GM23338 (cell line): ENCODE data around the gene TUBB. TPM values are rescaled to one million over a fixed set of nuclear protein-coding genes. Genes with fewer than 3 reads are reported as not detected.

ENCODE experiments used
- ATAC-seq: fragments of 200-7000 bp; cut with Tn5 transposase; 3 replicates; pipeline ENCODE4 v1.9.1; 2020
- DNase-seq: peaks from one replicate; pipeline ENCODE4 v3.0.0-alpha.2; 2015; ENCODE audit warnings: low spot score
- H2AFZ ChIP-seq: fragments of 200-600 bp; sonication (generic); 2 replicates; pipeline ENCODE4 v1.8.0; 2016; ENCODE audit warnings: antibody characterized with exemption, mild to moderate bottlenecking, moderate library complexity
- H3F3A ChIP-seq: fragments of 200-600 bp; sonication (generic); replicated peaks from 2 replicates; pipeline ENCODE4 v1.8.0; 2017; ENCODE audit warnings: antibody characterized with exemption, mixed run types, low read depth
- H3K27ac ChIP-seq: fragments of 200-600 bp; sonication (generic); 2 replicates; pipeline ENCODE4 v1.6.1; 2016; ENCODE audit warnings: low read depth
- H3K27me3 ChIP-seq: fragments of 200-600 bp; sonication (generic); 2 replicates; pipeline ENCODE4 v1.8.0; 2016; ENCODE audit warnings: mild to moderate bottlenecking, mixed run types, moderate library complexity; ENCODE audit not compliant: insufficient read depth
- H3K36me3 ChIP-seq: fragments of 200-600 bp; sonication (generic); 2 replicates; pipeline ENCODE4 v1.8.0; 2016; ENCODE audit warnings: mild to moderate bottlenecking; ENCODE audit not compliant: insufficient read depth
- H3K4me1 ChIP-seq: fragments of 200-600 bp; sonication (generic); 2 replicates; pipeline ENCODE4 v1.8.0; 2016; ENCODE audit warnings: mild to moderate bottlenecking, moderate library complexity; ENCODE audit not compliant: insufficient read depth
- H3K4me2 ChIP-seq: fragments of 200-600 bp; sonication (generic); 2 replicates; pipeline ENCODE4 v1.7.1; 2017; ENCODE audit warnings: mixed run types
- H3K4me3 ChIP-seq: fragments of 200-600 bp; sonication (generic); 2 replicates; pipeline ENCODE4 v1.6.1; 2016; ENCODE audit warnings: mixed run types
- H3K79me2 ChIP-seq: fragments of 200-600 bp; sonication (generic); replicated peaks from 2 replicates; pipeline ENCODE4 v1.8.0; 2017; ENCODE audit warnings: mild to moderate bottlenecking; ENCODE audit not compliant: insufficient read depth
- H3K9me2 ChIP-seq: fragments of 200-600 bp; sonication (generic); 2 replicates; pipeline ENCODE4 v1.8.0; 2017; ENCODE audit not compliant: insufficient read depth
- H4K20me1 ChIP-seq: fragments of 200-600 bp; sonication (generic); replicated peaks from 2 replicates; pipeline ENCODE4 v1.8.0; 2017; ENCODE audit warnings: mild to moderate bottlenecking; ENCODE audit not compliant: insufficient read depth
- H3K27ac Mint-ChIP-seq: 2 replicates; pipeline ENCODE4 v1.8.0; 2020; ENCODE audit warnings: inconsistent platforms, mild to moderate bottlenecking, moderate library complexity, mixed read lengths
- H3K27me3 Mint-ChIP-seq: 3 replicates; pipeline ENCODE4 v1.8.0; 2022; ENCODE audit warnings: low read depth, mild to moderate bottlenecking, moderate library complexity, mixed read lengths, inconsistent platforms; ENCODE audit not compliant: insufficient read depth, poor library complexity
- H3K36me3 Mint-ChIP-seq: 3 replicates; pipeline ENCODE4 v1.8.0; 2021; ENCODE audit warnings: low read depth, mild to moderate bottlenecking, inconsistent platforms, moderate library complexity, mixed read lengths
- H3K4me1 Mint-ChIP-seq: 3 replicates; pipeline ENCODE4 v1.8.0; 2020; ENCODE audit warnings: mild to moderate bottlenecking, inconsistent platforms, mixed read lengths
- H3K4me3 Mint-ChIP-seq: 3 replicates; pipeline ENCODE4 v1.8.0; 2021; ENCODE audit warnings: moderate library complexity, mild to moderate bottlenecking, inconsistent platforms, mixed read lengths
- H3K9me3 Mint-ChIP-seq: 3 replicates; pipeline ENCODE4 v1.8.0; 2020; ENCODE audit warnings: moderate library complexity, mild to moderate bottlenecking, inconsistent platforms, mixed read lengths
- CREB1 ChIP-seq: fragments of 250-450 bp; sonication (Bioruptor Pico); IDR thresholded peaks from 2 replicates; pipeline ENCODE4 v1.5.0; 2020; ENCODE audit warnings: low read depth, mild to moderate bottlenecking, moderate library complexity
- CTCF ChIP-seq, 2 experiments: fragments of 200-600 bp in 1 of 2; sonication (generic) in 1 of 2; conservative IDR thresholded peaks; 2 replicates each; pipeline versions ENCODE4 v1.5.1 to v1.6.1; 2016 to 2017; ENCODE audit warnings: antibody characterized with exemption in 2 of 2, low read depth in 2 of 2, mild to moderate bottlenecking in 2 of 2, moderate library complexity in 1 of 2
- ETS1 ChIP-seq: IDR thresholded peaks from 2 replicates; pipeline ENCODE4 v1.6.1; 2016; ENCODE audit warnings: antibody characterized with exemption
- EZH2 ChIP-seq: fragments of 200-600 bp; sonication (generic); IDR thresholded peaks from one replicate; pipeline ENCODE4 v1.8.0; 2017; ENCODE audit warnings: antibody characterized with exemption, mild to moderate bottlenecking, low read depth; ENCODE audit not compliant: unreplicated experiment
- EZH2phosphoT487 ChIP-seq: fragments of 200-600 bp; sonication (generic); IDR thresholded peaks from one replicate; pipeline ENCODE4 v1.8.1; 2018; ENCODE audit warnings: antibody characterized with exemption; ENCODE audit not compliant: unreplicated experiment
- JUNB ChIP-seq: IDR thresholded peaks from one replicate; pipeline ENCODE4 v1.6.1; 2016; ENCODE audit warnings: antibody characterized with exemption; ENCODE audit not compliant: unreplicated experiment
- NANOG ChIP-seq: IDR thresholded peaks from 2 replicates; pipeline ENCODE4 v1.6.1; 2016; ENCODE audit warnings: antibody characterized with exemption, borderline replicate concordance
- POLR2AphosphoS5 ChIP-seq: IDR thresholded peaks from 2 replicates; pipeline ENCODE4 v1.6.1; 2016; ENCODE audit warnings: antibody characterized with exemption, low read depth
- REST ChIP-seq: IDR thresholded peaks from one replicate; pipeline ENCODE4 v1.6.1; 2018; ENCODE audit warnings: antibody characterized with exemption; ENCODE audit not compliant: unreplicated experiment
- STAT1 ChIP-seq: IDR thresholded peaks from one replicate; pipeline ENCODE4 v1.6.1; 2016; ENCODE audit warnings: antibody characterized with exemption; ENCODE audit not compliant: unreplicated experiment
- ZNF114 ChIP-seq: fragments of 250-450 bp; sonication (Bioruptor Pico); IDR thresholded peaks from 2 replicates; pipeline ENCODE4 v1.5.0; 2020; ENCODE audit warnings: mild to moderate bottlenecking, moderate library complexity
- ZNF462 ChIP-seq: fragments of 250-450 bp; sonication (Bioruptor Pico); IDR thresholded peaks from 2 replicates; pipeline ENCODE4 v1.5.0; 2020; ENCODE audit warnings: mild to moderate bottlenecking, moderate library complexity
- polyA plus RNA-seq: library from polyadenylated mRNA; unstranded; fragments of >200 nt; fragmentation: Nextera tagmentation; extraction: Ambion mirVana; gene quantifications from 2 replicates; pipeline ENCODE4 v1.2.1, GENCODE V29; 2016
- total RNA-seq: library from RNA; depleted of rRNA; stranded (reverse); fragments of >200 nt; shearing (Covaris generic); gene quantifications from 2 replicates; pipeline ENCODE4 v1.2.3, GENCODE V29; 2014

TUBB gene
- total and polyA plus RNA-seq, 2 experiments from 2014 or later, result 1,041 to 1,704 TPM

- H3K9me3 Mint-ChIP-seq, result no peaks in the 10 kb centered on the region; the same call in 2 of the 3 replicates
- peaks cover 48% of the 10 kb centered on the region for H3K4me1 Mint-ChIP-seq
- H3K27ac Mint-ChIP-seq, result peak overlapping the region; percentile 80; the same call in 1 of the 2 replicates
- H3K27me3 Mint-ChIP-seq, result peaks cover 34% of the 10 kb centered on the region
- no peaks in the 10 kb centered on the region for H3K9me2 ChIP-seq
- peaks cover 30% of the 10 kb centered on the region for H3K4me1 ChIP-seq
- H3F3A ChIP-seq, result peaks cover 12% of the 10 kb centered on the region
- peak overlapping the region; percentile 99; the same call in 1 of the 2 replicates for H2AFZ ChIP-seq
- H3K27me3 ChIP-seq, result 0 out of 2 replicates have a peak, but pooled peaks cover 5% of the 10 kb centered on the region
- peak overlapping the region; percentile 88 for H3K4me3 Mint-ChIP-seq
- no peak for DNase-seq
- no peaks in the 10 kb centered on the region for H3K36me3 ChIP-seq
- peak overlapping the region; percentile 81 for H3K4me2 ChIP-seq
- no peaks in the 10 kb centered on the region for H4K20me1 ChIP-seq
- peak overlapping the region; percentile 94 for H3K4me3 ChIP-seq
- H3K79me2 ChIP-seq, result peaks cover 7% of the 10 kb centered on the region; the same call in 1 of the 2 replicates
- H3K36me3 Mint-ChIP-seq, result peaks cover 18% of the 10 kb centered on the region
- H3K27ac ChIP-seq, result peak overlapping the region; percentile 90
- ATAC-seq, result no peak
- no peak for TF ChIP-seq NANOG
- no peak for TF ChIP-seq EZH2phosphoT487
- TF ChIP-seq ETS1, result no peak
- no peak for TF ChIP-seq STAT1
- TF ChIP-seq JUNB, result no peak
- no peak for TF ChIP-seq ZNF462 (CRISPR knock-in tag)
- TF ChIP-seq POLR2AphosphoS5, result no peak
- TF ChIP-seq ZNF114 (CRISPR knock-in tag), result no peak
- no peak for TF ChIP-seq EZH2
- TF ChIP-seq CTCF (conservative IDR thresholded peaks at IDR 0.05; ENCODE audit: low read depth in 2 of 2), result no peak
- no peak for TF ChIP-seq CREB1 (CRISPR knock-in tag)
- no peak for TF ChIP-seq REST
Measured at GRCh38 chr6:30689985-30690384, 30.2 kb upstream of the TUBB start.
